CD4-positive, alpha-beta T cell treated with Interleukin-15 for 1 hour (primary cell): ENCODE results near the gene MCC.
A peak's percentile ranks its signal among the peaks of the same experiment; 100 is the strongest.

Experiments
- DNase-seq: peaks from one replicate; pipeline ENCODE4 v3.0.0-alpha.2; 2020

MCC gene

DNA sequence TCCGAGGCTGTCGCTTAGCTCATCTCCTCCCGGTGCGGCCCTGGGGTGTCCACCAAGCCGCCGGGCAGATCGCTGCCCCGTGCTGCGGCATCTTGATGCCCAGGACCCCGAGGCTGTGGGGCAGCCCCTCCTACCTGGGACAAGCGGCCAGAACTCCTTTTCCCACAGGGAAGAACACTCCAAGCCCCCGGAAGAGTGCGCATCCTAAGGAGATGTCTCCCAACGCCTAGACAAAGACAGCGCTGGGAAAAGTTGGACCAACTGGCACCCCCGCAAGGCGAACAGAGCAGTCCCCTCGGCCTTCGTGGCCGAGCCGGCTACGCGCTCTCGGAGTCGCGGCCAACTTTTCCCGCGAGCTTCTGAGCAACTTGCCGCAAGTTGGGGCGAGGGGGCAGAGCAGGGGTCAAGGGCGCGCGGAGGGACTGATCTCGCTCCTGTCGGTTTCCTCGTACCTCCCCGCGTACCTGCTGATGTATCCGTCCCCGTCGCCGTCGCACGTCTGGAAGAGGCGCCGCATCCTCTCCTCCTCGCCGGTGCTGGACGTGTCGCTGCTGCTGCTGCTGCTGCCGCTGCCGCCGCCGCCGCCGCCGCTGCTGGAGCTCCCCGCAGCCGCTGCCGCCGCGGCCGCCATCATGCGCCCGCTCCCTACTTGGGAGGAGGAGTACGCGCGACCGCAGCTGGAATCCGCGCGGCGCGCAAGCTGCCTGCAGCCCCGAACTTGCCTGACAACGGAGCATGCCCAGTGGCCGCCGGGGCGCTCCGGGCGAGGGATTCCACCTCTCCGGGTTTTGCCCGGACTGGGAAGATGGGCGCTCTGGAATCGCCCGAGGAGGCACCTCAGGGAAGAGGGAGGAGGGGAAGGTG lies at the start of gene MCC:
Gene MCC, minus strand, starts transcription at position 673 of the 864 bp plus-strand sequence.
- DNase-seq = no peak

- no peak for DNase-seq
Measured at GRCh38 chr5:113531481-113532159, 43.4 kb upstream of the MCC start.

DNA sequence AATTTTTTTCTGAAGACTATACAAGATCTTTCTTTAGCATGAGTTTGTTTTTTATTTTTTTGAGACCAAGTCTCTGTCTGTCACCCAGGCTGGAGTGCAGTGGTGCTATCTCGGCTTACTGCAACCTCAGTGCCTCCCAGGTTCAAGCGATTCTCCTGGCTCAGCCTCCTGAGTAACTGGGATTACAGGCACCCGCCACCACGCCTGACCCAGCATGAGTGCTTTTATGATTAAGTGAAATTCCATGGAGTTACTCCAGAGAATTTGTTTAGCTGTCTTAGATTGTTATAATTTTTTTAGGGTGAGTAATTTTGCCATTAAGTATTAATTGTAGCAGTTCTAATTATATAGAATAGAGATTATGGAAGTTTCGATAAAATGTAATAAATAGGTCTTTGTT lies 39.5 kb upstream of the MCC start:
- no peak for DNase-seq

DNA sequence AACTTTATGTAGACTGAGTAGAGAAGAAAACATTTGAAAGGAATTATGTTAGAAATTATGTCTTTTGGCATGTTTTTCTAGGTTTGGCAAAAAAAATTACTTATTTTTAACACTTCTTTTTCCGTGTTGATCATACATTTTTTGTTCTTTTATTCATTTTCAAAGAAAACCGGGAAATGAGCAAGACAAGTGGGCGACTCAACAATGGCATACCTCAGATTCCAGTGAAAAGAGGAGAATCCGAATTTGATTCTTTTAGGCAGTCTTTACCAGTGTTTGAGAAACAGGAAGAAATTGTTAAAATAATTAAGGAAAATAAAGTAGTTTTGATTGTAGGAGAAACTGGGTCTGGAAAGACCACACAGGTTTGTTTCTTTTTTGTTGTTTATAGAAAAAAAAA lies 38.2 kb upstream of the MCC start:
- no peak for DNase-seq

- no peak for DNase-seq
Measured at GRCh38 chr5:113524927-113525326, 36.7 kb upstream of the MCC start.

- no peak for DNase-seq
Measured at GRCh38 chr5:113523168-113523567, 34.9 kb upstream of the MCC start.

DNA sequence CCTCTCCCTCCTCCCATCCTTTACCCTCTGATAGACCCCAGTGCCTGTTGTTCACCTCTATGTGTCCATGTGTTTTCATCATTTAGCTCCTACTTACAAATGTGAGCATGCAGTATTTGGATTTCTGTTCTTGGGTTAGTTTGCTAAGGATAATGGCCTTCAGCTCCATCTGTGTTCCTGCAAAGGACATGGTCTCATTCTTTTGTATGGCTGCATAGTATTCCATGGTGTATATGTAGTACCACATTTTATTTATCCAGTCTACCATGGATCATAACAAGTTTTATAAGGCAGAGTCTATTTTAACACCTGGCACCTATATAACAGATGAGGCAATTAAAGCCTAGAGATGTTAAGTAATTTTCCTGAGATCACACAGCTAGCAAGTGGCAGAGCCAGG lies 32.6 kb upstream of the MCC start:
- DNase-seq = no peak

- DNase-seq = no peak
Measured at GRCh38 chr5:113520429-113520828, 32.2 kb upstream of the MCC start.

DNA sequence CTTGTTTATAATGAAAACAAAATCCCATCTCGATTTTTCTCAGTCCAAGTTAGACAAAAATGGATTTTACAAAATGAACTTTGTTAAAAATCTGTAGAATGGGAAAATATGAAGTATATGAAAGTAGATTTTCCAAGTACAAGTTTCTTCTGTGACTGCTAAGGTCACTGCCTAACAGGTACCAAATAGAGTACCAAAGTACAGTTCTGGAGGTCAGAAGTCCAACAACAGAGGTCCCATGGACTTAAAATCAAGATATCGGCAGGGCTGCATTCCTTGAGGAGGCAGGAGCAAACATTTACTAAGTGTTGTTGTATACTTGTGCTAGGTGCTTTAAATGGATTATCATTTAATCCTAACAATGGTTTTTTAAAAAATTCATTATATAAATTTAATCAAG lies 31.2 kb upstream of the MCC start:
- no peak for DNase-seq

DNA sequence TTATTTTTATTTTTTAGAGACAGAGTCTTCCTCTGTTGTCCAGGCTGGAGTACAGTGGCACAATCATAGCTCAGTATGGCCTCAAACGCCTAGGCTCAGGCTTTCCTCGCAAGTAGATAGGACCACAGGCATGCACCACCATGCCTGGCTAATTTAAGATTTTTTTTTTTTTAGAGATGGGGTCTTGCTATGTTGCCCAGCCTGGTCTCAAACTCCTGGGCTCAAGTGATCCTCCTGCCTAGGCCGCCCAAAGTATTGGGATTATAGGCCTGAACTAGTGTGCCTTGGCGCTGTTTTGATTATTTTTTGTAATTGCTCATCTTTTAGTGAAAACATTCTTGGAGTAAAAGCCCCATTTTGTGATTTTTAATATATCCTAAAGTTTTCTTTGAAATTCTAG lies 30.6 kb upstream of the MCC start:
- no peak for DNase-seq

DNA sequence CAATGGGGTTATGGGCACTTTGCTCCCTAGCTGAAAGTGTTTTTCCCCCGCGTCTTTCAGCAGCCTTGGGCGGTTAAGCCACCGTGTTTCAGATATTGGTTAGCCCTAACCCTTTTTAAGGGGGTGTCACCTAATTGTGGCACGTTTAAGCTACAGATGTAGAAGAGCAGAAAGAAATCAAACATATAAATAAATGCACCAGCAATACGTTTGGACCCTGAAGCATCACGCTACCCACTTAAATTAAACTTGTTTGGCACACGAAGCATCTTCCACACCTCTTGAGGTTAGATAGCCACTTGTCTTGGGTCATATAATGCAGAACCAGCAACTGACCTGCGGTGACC lies 26.0 kb upstream of the MCC start:
- no peak for DNase-seq

DNA sequence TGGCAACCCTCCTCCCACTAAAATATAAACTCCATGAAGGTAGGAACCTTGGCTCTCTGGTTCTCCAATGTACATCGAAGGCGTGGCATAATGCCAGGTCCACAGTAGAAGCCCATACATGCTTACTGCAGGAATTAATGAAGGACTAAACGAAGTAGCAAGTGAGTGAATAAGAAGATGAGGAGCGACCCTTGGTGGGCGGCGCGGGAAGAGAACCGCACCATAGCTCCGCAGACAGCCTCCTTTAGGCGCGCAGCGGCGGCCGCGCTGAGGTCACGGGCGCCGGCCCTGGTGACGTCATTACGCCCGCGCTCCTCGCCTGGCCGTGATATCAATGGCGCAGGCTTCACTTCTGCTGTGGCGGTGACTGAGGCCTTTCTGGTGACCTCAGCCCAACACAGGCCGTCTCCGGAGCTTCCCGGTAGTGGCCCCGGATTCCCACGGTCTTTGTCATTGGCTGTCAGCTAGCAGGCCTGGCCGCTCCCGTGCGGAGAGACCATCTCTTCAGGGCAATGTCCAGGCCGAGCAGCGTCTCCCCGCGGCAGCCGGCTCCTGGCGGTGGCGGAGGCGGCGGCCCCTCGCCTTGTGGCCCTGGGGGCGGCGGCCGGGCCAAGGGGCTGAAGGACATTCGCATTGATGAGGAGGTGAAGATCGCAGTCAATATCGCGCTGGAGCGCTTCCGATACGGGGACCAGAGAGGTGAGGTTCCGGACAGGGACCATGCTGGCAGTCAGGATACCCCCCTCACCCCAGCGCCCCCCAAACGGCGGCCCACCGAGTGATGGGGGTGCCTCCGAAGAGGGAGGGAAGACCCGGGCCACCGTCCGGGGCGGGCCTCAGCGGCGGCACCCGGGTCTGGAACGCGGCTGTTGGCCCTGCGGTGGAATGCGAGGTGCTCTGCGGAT lies 25.4 kb upstream of the MCC start, which contains the start of gene YTHDC2:
Gene YTHDC2, plus strand, starts transcription at position 311 of the 905 bp plus-strand sequence. Its CDS starts 202 bp downstream, at position 513.
- DNase-seq = peak; percentile 89

DNA sequence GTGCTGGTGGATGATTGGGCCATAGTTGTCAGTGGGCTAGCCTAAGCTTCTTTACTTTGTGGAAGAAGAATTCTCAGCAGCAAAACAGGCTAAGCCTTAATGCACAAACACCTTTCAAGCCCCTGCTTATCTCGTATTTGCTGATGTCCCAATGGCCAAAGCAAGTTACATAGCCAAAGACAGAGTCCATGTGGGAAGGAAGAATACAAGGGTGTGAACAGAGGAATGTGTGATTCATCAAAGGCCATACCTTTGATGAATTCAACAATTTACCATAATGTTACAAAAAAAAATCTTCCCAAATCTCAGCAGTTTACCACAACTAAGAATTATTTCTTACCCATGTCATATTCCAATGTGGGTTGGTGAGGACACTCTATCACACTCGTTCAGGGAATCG lies 24.1 kb upstream of the MCC start:
- DNase-seq = no peak

DNA sequence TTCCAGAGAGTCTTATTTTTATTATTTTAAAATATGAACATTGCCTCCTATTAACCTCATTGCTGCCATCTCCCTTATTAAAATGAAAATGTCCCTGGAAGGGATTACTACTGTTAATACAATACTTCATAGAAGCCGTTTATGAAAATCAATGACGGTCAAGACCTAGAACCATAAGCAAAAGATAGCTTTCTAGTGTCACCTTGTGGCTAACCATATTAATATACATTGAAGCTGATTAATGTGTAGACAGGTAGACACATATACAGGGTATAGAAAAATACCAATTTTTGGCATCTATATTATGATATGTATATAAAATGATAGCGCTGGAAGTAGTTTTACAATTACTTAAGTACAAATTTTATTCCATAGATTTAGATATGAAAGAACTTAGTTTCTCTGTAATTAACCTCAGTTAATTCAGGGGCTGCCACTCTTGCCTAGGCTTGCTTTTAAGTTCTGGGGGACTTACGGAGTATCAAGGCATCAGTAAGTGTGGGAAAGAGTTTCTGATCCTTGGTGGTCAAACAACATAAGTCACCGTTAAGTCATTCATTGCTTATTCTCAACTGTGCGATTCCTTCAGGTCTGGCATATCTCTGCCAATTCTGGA lies 22.7 kb upstream of the MCC start:
- DNase-seq = no peak

DNA sequence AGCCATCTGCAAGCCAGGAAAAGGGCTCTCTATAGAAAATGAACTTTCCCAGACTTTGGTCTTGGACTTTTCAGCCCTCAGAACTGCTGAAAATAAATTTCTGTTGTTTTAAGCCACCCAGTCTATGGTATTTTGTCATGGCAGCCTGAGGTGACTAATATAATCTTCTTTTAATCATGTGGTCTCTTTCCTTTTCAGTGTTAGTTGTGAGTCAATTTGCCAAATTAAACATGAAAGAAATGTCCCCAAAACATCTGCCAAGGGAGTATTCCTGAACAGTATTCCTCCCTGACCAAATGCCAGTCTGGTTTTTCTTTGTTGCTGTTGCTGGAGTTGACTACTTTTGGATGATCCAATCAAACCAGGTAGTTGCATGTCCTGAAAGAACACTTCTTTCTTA lies 20.5 kb upstream of the MCC start:
- no peak for DNase-seq

GRCh38 chr5:113507601-113508000 lies 19.3 kb upstream of the MCC start:
- no peak for DNase-seq

- DNase-seq = no peak
Measured at GRCh38 chr5:113505181-113505580, 16.9 kb upstream of the MCC start.

DNA sequence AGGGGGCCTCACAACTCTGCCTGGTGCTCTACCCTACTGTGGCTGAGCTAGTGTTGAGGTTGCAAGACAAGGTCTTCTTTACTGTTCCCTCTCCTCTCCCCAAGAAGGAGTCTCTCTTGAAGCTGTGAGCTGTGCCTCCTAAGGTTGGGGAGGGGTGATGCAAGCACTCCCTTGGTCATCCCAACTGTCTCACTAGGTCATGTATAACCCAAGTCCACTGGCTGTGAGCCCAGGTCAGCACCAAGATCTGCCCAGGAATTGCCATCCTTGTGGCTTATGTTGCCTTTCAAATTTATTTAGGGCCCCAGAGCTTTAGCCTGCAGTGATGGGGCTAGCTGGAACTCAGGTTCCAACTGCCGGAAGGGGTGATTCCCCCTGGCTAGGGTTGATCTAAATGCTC lies 14.9 kb upstream of the MCC start:
- no peak for DNase-seq

DNA sequence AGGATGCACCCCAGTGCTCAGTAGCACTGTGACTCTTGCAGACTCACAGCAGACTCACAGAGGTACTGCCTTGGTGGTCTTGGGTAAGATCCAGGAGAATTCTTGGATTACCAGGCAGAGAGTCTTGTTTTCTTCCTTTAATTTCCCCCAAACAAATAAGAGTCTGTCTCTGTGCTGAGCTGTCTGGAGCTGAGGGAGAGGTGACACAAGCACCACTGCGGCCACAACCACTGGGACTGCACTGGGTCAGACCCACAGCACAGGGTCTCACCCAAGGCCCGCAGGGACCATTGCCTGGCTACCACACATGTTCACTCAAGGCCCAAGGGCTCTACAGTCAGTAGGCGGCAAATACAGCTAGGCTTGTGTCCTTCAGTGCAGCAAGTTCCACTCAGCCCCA lies 13.8 kb upstream of the MCC start:
- no peak for DNase-seq

DNA sequence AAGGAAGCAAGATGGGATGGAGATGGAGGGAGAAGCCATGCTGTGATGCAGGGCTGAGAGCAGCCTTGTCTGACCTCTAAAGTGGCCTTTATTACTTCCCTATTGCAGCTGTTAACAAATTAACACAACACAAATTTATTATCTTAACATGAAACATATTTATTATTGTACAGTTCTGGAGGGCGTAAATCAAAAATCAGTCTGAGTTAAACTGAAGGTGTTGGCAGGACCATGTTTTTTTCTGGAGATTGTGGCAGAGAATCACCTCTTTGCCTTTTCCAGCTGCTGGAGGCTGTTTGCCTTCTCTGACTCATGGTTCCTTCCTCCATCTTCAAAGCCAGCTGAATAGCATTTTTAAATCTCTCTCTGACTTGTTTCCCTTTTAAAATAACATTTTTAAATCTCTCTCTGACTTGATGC lies 7.2 kb upstream of the MCC start:
- DNase-seq = no peak

DNA sequence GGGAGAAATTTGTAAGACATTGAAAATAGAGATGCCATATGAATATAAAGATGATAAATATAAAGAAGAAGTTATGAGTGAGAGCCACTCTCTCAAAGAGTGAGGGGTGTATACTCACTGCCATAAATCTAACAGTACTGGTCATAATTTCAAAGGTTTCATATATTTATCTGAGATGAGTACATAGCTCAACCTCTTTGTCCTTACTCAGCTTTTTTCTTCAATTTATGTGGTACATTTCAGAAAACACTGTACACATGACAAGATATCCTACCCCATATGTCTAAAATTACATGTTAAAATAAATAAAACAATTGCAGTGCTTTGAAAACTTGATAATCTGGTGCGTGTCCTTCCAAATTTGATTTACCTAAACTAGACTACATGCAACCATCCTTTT lies 5.2 kb upstream of the MCC start:
- DNase-seq = no peak

GRCh38 chr5:113491022-113491421 lies 2.8 kb upstream of the MCC start:
- no peak for DNase-seq

- no peak for DNase-seq
Measured at GRCh38 chr5:113490317-113490716, 2.1 kb upstream of the MCC start.
